Mucosa of gallbladder (tissue), 1 donor: ENCODE data around the gene TMEM81. TPM values are rescaled to one million over a fixed set of nuclear protein-coding genes. Genes with fewer than 3 reads are reported as not detected.

ENCODE experiments used
- DNase-seq: peaks from one replicate; pipeline ENCODE4 v3.0.0-alpha.2; 2020; ENCODE audit warnings: low spot score
- total RNA-seq: library from RNA; stranded (reverse); gene quantifications from one replicate; pipeline ENCODE4 v1.2.1, GENCODE V29; 2021
- donor health status: DM: no; HTN: no; CAD: no.

Gene TMEM81, protein sequence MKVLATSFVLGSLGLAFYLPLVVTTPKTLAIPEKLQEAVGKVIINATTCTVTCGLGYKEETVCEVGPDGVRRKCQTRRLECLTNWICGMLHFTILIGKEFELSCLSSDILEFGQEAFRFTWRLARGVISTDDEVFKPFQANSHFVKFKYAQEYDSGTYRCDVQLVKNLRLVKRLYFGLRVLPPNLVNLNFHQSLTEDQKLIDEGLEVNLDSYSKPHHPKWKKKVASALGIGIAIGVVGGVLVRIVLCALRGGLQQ
- 3.8 TPM for total RNA-seq

GRCh38 chr1:205084360-205084759 is at the start of gene TMEM81:
TSS of gene TMEM81 (minus strand) at chr1:205084460. CDS start at chr1:205084320, 140 bp downstream.
- no peak for DNase-seq

- DNase-seq, result no peak
These were observed 49.0 kb upstream of the TMEM81 start for GRCh38 chr1:205133287-205133686.

GRCh38 chr1:205129447-205130029 is 45.3 kb upstream of the TMEM81 start:
- DNase-seq, result no peak

DNA sequence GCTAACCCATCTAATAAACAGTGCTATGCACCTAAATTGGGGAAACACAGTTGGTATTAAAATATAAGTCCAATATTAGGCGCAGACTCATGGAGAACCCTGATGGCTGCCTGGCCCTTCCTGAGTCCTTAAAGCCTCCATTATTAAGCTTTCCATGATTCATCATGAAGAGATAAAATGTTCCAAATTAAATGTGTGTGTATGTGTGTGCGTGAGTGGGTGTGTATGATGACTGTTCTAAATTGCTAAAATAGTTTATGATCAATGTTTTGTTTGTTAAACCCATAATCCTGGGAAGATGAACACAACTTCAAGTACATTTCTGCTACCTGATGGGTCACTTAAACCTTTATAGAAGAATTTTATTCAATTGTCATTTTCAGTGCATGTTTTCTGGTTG is 43.8 kb upstream of the TMEM81 start:
- no peak for DNase-seq

DNA sequence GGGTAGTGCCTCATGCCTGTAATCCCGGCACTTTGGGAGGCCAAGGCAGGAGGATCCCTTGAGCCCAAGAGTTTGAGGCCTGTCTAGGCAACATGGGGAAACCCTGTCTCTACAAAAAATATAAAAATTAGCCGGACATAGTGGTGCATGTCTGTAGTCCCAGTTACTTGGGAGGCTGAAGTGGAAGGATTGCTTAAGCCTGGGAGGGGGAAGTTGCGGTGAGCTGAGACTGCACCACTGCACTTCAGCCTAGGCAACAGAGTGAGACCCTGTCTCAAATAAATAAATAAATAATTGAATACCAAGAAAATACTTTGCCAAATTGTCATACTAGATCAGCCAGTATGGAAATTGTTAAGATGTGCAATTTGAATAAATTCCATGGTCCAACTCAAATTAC is 43.4 kb upstream of the TMEM81 start:
- no peak for DNase-seq

DNA sequence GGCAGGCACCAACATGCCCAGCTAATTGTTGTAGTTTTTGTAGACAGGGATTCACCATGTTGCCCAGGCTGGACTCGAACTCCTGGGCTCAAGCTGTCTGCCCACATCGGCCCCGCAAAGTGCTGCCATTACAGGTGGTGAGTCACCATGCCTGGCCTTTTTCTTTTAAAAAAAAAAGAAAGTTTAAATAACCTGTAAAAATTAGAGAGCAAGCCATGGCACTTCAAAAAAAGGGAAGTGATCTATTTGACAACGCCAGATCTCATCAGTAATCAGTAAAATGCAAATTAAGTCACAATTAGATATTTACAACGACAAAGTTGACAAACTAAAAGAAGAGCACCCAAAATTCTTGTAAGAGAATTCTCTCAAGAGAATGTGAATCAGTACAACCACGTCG is 40.5 kb upstream of the TMEM81 start:
- no peak for DNase-seq

DNA sequence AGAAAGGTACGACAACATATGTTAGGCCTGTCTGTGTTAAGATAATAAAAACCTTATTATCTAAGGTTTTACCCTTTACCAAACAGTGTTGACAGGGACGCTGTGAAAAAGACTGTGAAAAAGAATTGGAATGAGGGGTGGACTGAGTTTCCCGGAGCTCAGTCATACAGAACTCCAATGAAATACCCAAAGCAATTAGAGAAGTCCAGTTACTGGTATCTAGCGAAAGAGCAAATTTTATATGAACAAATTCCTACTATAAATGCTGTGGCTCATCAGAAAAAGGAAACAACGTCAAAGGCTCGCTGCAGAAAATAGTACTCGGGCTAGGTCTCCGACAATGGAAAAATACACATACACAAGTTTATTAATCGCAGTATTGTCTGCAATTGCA is 38.2 kb upstream of the TMEM81 start:
- no peak for DNase-seq

DNA sequence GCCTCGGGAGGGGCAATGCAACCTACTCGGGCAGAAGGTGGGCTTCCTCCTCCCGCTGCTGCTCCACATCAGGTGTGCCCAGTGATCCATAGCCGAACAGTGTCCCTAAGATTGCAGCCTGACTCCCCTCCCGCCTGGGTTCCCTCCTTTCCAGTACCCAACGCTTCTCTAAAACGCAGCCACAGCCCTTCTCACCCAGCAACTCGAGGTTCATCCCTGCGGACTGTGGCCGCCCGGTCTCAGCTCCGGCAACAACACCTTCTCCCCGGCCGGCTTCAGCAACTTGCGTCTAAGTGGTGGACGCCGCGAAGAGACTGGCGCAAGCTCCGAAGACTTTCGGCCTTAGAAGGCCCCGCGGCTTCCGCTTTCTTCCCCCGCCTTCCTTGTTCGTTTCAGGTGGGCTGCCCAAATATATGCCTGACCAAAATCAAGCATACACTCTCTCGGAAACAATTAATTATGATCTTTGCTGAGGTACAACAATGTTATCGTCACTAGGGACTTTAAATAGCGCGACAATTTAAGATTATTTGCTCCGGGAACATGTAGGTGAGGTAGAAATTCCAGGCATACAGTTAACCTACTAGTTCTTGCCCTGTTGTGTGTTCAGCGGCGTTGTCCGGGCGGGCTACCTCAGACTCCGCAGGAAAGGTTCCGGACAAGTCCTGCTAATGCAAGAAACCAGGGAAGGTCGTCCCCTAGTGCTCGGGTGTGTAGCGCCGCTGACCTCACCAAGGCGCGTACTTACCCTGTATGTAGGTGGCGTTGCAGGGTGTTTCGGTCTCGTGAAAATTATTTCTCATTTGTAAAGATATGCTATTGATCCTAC is 37.6 kb upstream of the TMEM81 start, which contains the start of gene RBBP5:
Gene RBBP5, minus strand, starts transcription at position 319 of the 829 bp plus-strand sequence. Its CDS starts 105 bp downstream, at position 214.
- DNase-seq, result peak; percentile 97

- no peak for DNase-seq
These were observed 34.5 kb upstream of the TMEM81 start for GRCh38 chr1:205118752-205119151.

- no peak for DNase-seq
These were observed 27.1 kb upstream of the TMEM81 start for GRCh38 chr1:205111354-205111753.

DNA sequence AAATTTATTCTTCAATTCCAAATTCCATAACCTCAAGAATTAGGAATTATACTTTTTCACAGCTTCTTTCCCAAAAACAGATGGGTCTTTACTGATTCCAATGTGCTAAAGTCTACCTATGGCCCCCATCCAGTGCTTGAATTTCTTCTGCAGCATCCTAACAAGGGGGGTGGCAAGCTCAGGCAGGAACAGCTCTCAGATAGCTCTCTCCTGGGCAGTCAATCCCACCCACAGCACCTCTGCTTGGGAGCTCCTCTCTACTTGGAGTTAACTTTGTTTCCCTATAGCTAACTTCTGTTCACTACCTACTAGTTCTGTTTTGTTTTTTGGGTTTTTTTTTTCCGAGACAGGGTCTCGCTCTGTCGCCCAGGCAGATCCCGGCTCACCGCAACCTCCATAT is 25.5 kb upstream of the TMEM81 start:
- no peak for DNase-seq

GRCh38 chr1:205109269-205109668 is 25.0 kb upstream of the TMEM81 start:
- no peak for DNase-seq

- DNase-seq, result no peak
These were observed 24.2 kb upstream of the TMEM81 start for GRCh38 chr1:205108464-205108863.

- no peak for DNase-seq
These were observed 23.1 kb upstream of the TMEM81 start for GRCh38 chr1:205107327-205107726.

- DNase-seq, result no peak
These were observed 18.1 kb upstream of the TMEM81 start for GRCh38 chr1:205102404-205102803.

DNA sequence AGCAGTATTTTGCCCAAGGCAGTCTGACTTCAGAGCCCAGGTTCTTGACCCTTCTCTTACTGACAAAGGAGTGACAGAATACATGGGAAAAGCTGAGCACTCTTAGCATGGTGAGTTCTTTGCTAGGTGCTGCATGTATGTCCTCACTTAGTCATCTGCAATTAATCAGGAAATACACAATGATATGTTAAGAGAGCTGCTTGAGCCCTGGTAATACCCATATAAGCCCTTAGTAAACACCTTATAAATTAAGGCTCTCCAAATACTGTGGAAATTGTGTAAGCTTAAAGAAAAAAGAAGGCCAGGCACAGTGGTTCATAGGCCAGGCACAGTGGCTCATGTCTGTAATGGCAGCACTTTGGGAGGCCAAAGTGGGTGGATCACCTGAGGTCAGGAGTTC is 14.0 kb upstream of the TMEM81 start:
- no peak for DNase-seq

DNA sequence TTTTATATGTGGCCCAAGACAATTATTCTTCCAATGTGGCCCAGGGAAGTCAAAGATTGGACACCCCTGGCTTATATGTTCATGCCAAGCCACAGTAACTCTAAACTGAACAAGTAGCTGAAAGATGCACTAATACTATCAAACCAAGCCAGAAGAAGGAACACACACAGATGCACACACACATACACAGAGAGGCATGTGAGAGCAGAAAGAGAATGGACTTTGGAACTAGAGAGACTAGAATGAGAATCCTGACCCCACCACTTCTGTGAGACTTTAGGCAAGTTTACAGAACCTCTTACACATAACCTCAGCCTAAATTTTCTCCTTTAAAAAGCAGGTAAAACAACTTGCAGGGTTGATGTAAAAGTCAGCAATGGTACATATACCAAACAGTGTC is 11.2 kb upstream of the TMEM81 start:
- DNase-seq, result no peak

DNA sequence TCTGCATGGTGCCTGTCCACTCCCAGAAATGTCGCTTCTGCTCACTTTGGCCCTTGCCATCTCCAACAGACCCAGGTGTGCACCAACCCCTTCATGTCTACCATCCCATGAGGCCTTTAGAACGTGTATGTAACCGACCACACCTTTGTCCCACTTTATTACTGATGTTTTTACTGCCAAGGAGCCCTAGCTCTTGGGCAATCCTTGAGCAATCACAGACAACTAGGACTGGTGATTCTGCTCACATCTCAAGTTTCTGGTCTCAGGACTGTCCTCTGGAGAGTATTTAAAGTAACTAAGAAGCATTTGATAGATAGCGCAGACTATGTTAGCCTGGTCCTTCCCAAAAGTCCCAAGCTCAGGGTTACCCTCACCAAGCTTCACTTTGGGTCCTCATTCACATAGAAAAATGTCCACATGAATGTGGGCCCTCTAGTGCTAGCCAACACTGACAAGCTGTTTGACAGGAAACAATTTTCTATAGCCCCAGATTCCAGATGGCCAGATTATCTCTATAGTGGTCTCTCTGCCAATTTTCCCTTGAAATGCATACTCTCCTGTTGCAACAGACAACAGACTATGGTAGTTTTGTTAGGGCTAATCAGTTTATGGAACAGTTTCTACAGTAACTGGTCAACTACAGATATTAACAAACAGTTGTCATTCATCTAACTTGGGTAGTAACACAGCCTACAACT is 6.9 kb upstream of the TMEM81 start:
- no peak for DNase-seq

- no peak for DNase-seq
These were observed 4.1 kb upstream of the TMEM81 start for GRCh38 chr1:205088341-205088740.

DNA sequence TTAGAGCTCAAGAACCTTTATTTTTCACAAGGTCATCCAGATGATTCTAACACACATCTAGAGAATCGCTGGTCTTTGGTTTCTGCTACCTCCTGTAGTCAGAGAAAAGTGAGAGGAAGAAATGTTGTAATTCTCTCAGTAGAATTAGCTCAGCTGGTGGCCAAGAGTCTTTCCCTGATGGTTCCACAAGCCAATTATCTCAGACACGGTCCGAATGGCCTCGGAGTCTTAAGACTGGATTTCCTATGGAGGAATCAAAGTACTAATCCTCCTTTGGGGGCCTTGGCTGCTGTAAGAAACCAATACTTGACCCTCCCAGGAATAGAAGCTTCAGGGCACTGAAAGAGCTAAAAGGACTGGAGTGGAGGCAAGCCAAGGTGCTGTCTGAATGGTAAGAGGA is 1.8 kb downstream of the TMEM81 start:
- DNase-seq, result no peak

GRCh38 chr1:205077934-205078311 is 6.3 kb downstream of the TMEM81 start:
- DNase-seq, result no peak
